GM21529 (cell line): ENCODE data around the gene PRKAR1A.

Experiments used
- ATAC-seq: cut with Tn5 transposase; IDR thresholded peaks from one replicate; pipeline ENCODE4 v1.9.1; 2021; ENCODE audit not compliant: unreplicated experiment

PRKAR1A gene

GRCh38 chr17:68598545-68598961, 86.3 kb downstream of the PRKAR1A start:
- ATAC-seq = no peak

DNA sequence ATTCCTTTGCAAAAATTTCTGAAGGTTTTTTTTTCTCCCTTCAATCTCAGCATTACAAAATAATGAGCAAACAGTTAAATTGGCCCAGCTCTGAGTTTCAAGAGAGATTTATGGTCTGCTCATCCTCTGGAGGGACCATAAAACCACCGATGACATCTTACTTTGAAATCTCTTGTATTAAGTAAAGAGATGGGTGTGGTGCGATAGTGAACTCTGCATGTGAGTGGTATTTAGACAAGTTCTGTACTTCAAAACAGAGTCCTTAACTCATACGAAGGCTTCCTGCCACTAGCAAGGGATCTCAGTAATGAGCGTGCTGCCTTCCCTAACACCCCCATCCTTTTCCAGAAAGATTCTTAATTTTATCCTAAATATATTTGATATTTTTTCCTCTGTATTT, 86.9 kb downstream of the PRKAR1A start:
- no peak for ATAC-seq

GRCh38 chr17:68599552-68600066, 87.4 kb downstream of the PRKAR1A start:
- ATAC-seq = no peak

- no peak for ATAC-seq
These were observed 88.1 kb downstream of the PRKAR1A start for GRCh38 chr17:68600067-68600930.
